H9 (cell line): ENCODE results near the gene ARID1B. TPM values are rescaled to one million over a fixed set of nuclear protein-coding genes. Genes with fewer than 3 reads are reported as not detected.

Experiments
- DNase-seq: peaks from one replicate; pipeline ENCODE4 v3.0.0-alpha.2; 2017
- H2AFZ ChIP-seq: one replicate; pipeline ENCODE4 v1.6.1; 2013; ENCODE audit warnings: mild to moderate bottlenecking, low read length, control low read depth, moderate library complexity
- H2AK5ac ChIP-seq: 2 replicates; pipeline ENCODE4 v1.6.1; 2013; ENCODE audit warnings: low read length, control low read depth, mixed read lengths; ENCODE audit not compliant: insufficient read length
- H2BK120ac ChIP-seq: one replicate; pipeline ENCODE4 v1.6.1; 2013; ENCODE audit warnings: low read depth, mild to moderate bottlenecking, low read length, control low read depth, inconsistent platforms; ENCODE audit not compliant: poor library complexity, severe bottlenecking
- H2BK12ac ChIP-seq: 2 replicates; pipeline ENCODE4 v1.6.1; 2013; ENCODE audit warnings: low read length, control low read depth, mixed read lengths, low read depth; ENCODE audit not compliant: insufficient read length
- H2BK15ac ChIP-seq: 2 replicates; pipeline ENCODE4 v1.6.1; 2013; ENCODE audit warnings: low read depth, low read length, control low read depth
- H2BK20ac ChIP-seq: one replicate; pipeline ENCODE4 v1.6.1; 2013; ENCODE audit warnings: low read depth, mild to moderate bottlenecking, low read length, control low read depth, inconsistent platforms; ENCODE audit not compliant: poor library complexity, severe bottlenecking
- H2BK5ac ChIP-seq: 2 replicates; pipeline ENCODE4 v1.6.1; 2013; ENCODE audit warnings: low read length, control low read depth, mixed read lengths; ENCODE audit not compliant: insufficient read length
- H3K14ac ChIP-seq: 2 replicates; pipeline ENCODE4 v1.6.1; 2013; ENCODE audit warnings: low read length, control low read depth; ENCODE audit not compliant: insufficient read depth
- H3K18ac ChIP-seq: 2 replicates; pipeline ENCODE4 v1.6.1; 2013; ENCODE audit warnings: low read depth, mild to moderate bottlenecking, mixed read lengths, low read length, control low read depth; ENCODE audit not compliant: insufficient read length
- H3K23ac ChIP-seq: 2 replicates; pipeline ENCODE4 v1.6.1; 2013; ENCODE audit warnings: low read length, control low read depth, mixed read lengths, low read depth; ENCODE audit not compliant: insufficient read length
- H3K23me2 ChIP-seq: 2 replicates; pipeline ENCODE4 v1.6.1; 2013; ENCODE audit warnings: low read depth, mild to moderate bottlenecking, mixed read lengths, low read length, control low read depth; ENCODE audit not compliant: insufficient read length, poor library complexity, severe bottlenecking
- H3K27ac ChIP-seq: 2 replicates; pipeline ENCODE4 v1.5.1; 2013; ENCODE audit warnings: low read length, control low read depth, mixed read lengths, low read depth; ENCODE audit not compliant: insufficient read length
- H3K27me3 ChIP-seq: 2 replicates; pipeline ENCODE4 v1.6.1; 2013; ENCODE audit warnings: low read length, control low read depth, inconsistent platforms; ENCODE audit not compliant: insufficient read depth
- H3K4ac ChIP-seq: 2 replicates; pipeline ENCODE4 v1.6.1; 2013; ENCODE audit warnings: low read depth, mild to moderate bottlenecking, control low read depth, inconsistent platforms, low read length, moderate library complexity
- H3K4me1 ChIP-seq: 2 replicates; pipeline ENCODE4 v1.6.1; 2013; ENCODE audit warnings: low read length, control low read depth, inconsistent platforms; ENCODE audit not compliant: insufficient read depth
- H3K4me2 ChIP-seq: 2 replicates; pipeline ENCODE4 v1.6.1; 2013; ENCODE audit warnings: low read length, control low read depth, mixed read lengths; ENCODE audit not compliant: insufficient read length, insufficient read depth
- H3K56ac ChIP-seq: 2 replicates; pipeline ENCODE4 v1.6.1; 2013; ENCODE audit warnings: low read depth, mild to moderate bottlenecking, mixed read lengths, low read length, control low read depth; ENCODE audit not compliant: insufficient read length
- H3K79me1 ChIP-seq: 2 replicates; pipeline ENCODE4 v1.6.1; 2013; ENCODE audit warnings: low read depth, mild to moderate bottlenecking, moderate library complexity, low read length, control low read depth, inconsistent platforms; ENCODE audit not compliant: insufficient read depth, poor library complexity, severe bottlenecking
- H3K79me2 ChIP-seq: 2 replicates; pipeline ENCODE4 v1.6.1; 2013; ENCODE audit warnings: low read length, control low read depth, inconsistent platforms; ENCODE audit not compliant: insufficient read depth
- H3K9ac ChIP-seq: 2 replicates; pipeline ENCODE4 v1.6.1; 2013; ENCODE audit warnings: low read length, control low read depth, mixed read lengths; ENCODE audit not compliant: insufficient read length; ENCODE audit errors: extremely low read depth
- H3K9me3 ChIP-seq: one replicate; pipeline ENCODE4 v1.6.1; 2013; ENCODE audit warnings: low read depth, low read length, inconsistent platforms; ENCODE audit not compliant: control insufficient read depth
- H3T11ph ChIP-seq: one replicate; pipeline ENCODE4 v1.6.1; 2013; ENCODE audit warnings: mild to moderate bottlenecking, low read length, control low read depth, inconsistent platforms
- H4K20me1 ChIP-seq: one replicate; pipeline ENCODE4 v1.6.1; 2013; ENCODE audit not compliant: control insufficient read depth, insufficient read length, insufficient read depth
- H4K5ac ChIP-seq: 2 replicates; pipeline ENCODE4 v1.6.1; 2013; ENCODE audit warnings: low read depth, mild to moderate bottlenecking, mixed read lengths, low read length, control low read depth; ENCODE audit not compliant: insufficient read length
- H4K8ac ChIP-seq: replicated peaks from 2 replicates; pipeline ENCODE4 v1.6.1; 2013; ENCODE audit warnings: low read length, control low read depth, mixed read lengths, low read depth; ENCODE audit not compliant: insufficient read length
- H4K91ac ChIP-seq: 2 replicates; pipeline ENCODE4 v1.6.1; 2013; ENCODE audit warnings: low read depth, mild to moderate bottlenecking, moderate library complexity, mixed read lengths, low read length, control low read depth; ENCODE audit not compliant: insufficient read length
- H3K27ac Mint-ChIP-seq, 3 experiments: 2 replicates in 2 of 3; 3 replicates in 1 of 3; pipeline ENCODE4 v1.8.0; 2020 to 2021; ENCODE audit warnings: mixed read lengths in 3 of 3, mild to moderate bottlenecking in 1 of 3, moderate library complexity in 1 of 3
- H3K27me3 Mint-ChIP-seq: 2 replicates; pipeline ENCODE4 v1.8.0; 2021; ENCODE audit warnings: low read depth, mild to moderate bottlenecking, moderate library complexity, mixed read lengths
- H3K36me3 Mint-ChIP-seq, 3 experiments: 2 replicates in 2 of 3; 3 replicates in 1 of 3; pipeline ENCODE4 v1.8.0; 2020 to 2021; ENCODE audit warnings: low read depth in 3 of 3, mixed read lengths in 3 of 3; ENCODE audit not compliant: insufficient read depth in 1 of 3
- H3K4me1 Mint-ChIP-seq, 2 experiments: 2 replicates each; pipeline ENCODE4 v1.8.0; 2020; ENCODE audit warnings: mixed read lengths in 2 of 2
- H3K4me3 Mint-ChIP-seq, 2 experiments: 2 replicates in 1 of 2; 3 replicates in 1 of 2; pipeline ENCODE4 v1.8.0; 2020 to 2021; ENCODE audit warnings: mild to moderate bottlenecking in 2 of 2, mixed read lengths in 2 of 2, moderate library complexity in 1 of 2
- H3K9me3 Mint-ChIP-seq, 2 experiments: 2 replicates in 1 of 2; 3 replicates in 1 of 2; pipeline ENCODE4 v1.8.0; 2020; ENCODE audit warnings: mild to moderate bottlenecking in 2 of 2, mixed read lengths in 2 of 2, moderate library complexity in 1 of 2
- WGBS: extraction: QIAGEN DNeasy Blood & Tissue Kit; methylation state at CpG from one replicate; pipeline ENCODE4 v1.1.7; 2013; ENCODE audit warnings: missing lambda C conversion rate, low lambda C conversion rate, mixed read lengths; ENCODE audit not compliant: insufficient read length; ENCODE audit errors: extremely low coverage; 5-methylcytosine and 5-hydroxymethylcytosine counted together
- total RNA-seq: library from RNA; stranded (reverse); gene quantifications from 2 replicates; pipeline ENCODE4 v1.2.1, GENCODE V29; 2021
- TF ChIP-seq, protein P1 (sequence below): fragments of 200-600 bp; sonication (generic); conservative IDR thresholded peaks from 3 replicates; pipeline ENCODE4 v1.8.0; 2021; ENCODE audit warnings: antibody characterized with exemption, mild to moderate bottlenecking

The ARID1B gene
- total RNA-seq, 1 experiment from 2014 or later = 88.2 TPM

GRCh38 chr6:157205473-157206358 is 428.5 kb downstream of the ARID1B start:
- H3K36me3 Mint-ChIP-seq = peaks cover 26 to 48% (median 44%) of the 10 kb centered on the region in 3 experiments; a peak in 6 of 7 replicates
- no peaks in the 10 kb centered on the region for H3K23me2 ChIP-seq
- H3K18ac ChIP-seq = no peak overlapping the region
- no peak overlapping the region for H4K5ac ChIP-seq
- no peaks in the 10 kb centered on the region for H4K20me1 ChIP-seq
- no peaks in the 10 kb centered on the region for H3K27me3 Mint-ChIP-seq
- DNase-seq = no peak
- H3K4me3 Mint-ChIP-seq = no peak overlapping the region
- H3K4me1 ChIP-seq = no peaks in the 10 kb centered on the region
- H4K91ac ChIP-seq = no peak overlapping the region
- no peak overlapping the region for H2BK12ac ChIP-seq
- no peak overlapping the region for H2AFZ ChIP-seq
- no peak overlapping the region for H2BK120ac ChIP-seq
- H4K8ac ChIP-seq = no peak overlapping the region
- TF ChIP-seq, protein P1, sequence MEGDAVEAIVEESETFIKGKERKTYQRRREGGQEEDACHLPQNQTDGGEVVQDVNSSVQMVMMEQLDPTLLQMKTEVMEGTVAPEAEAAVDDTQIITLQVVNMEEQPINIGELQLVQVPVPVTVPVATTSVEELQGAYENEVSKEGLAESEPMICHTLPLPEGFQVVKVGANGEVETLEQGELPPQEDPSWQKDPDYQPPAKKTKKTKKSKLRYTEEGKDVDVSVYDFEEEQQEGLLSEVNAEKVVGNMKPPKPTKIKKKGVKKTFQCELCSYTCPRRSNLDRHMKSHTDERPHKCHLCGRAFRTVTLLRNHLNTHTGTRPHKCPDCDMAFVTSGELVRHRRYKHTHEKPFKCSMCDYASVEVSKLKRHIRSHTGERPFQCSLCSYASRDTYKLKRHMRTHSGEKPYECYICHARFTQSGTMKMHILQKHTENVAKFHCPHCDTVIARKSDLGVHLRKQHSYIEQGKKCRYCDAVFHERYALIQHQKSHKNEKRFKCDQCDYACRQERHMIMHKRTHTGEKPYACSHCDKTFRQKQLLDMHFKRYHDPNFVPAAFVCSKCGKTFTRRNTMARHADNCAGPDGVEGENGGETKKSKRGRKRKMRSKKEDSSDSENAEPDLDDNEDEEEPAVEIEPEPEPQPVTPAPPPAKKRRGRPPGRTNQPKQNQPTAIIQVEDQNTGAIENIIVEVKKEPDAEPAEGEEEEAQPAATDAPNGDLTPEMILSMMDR = no peak
- no peaks in the 10 kb centered on the region for H3K79me1 ChIP-seq
- H3K27me3 ChIP-seq = no peaks in the 10 kb centered on the region
- WGBS = no CpG with 5 or more reads among the region's 11 CpGs
- H2BK15ac ChIP-seq = no peak overlapping the region
- H3K9ac ChIP-seq = no peak overlapping the region
- no peak overlapping the region for H3T11ph ChIP-seq
- H3K27ac ChIP-seq = no peak overlapping the region
- H3K23ac ChIP-seq = no peak overlapping the region
- H3K56ac ChIP-seq = no peak overlapping the region
- H3K4me1 Mint-ChIP-seq = no peaks in the 10 kb centered on the region
- H2BK5ac ChIP-seq = no peak overlapping the region
- no peak overlapping the region for H3K4me2 ChIP-seq
- H3K14ac ChIP-seq = no peak overlapping the region
- H3K79me2 ChIP-seq = no peaks in the 10 kb centered on the region
- no peak overlapping the region for H2BK20ac ChIP-seq
- H3K9me3 ChIP-seq = no peaks in the 10 kb centered on the region
- H3K27ac Mint-ChIP-seq = peak overlapping the region in 1 of 3 experiments; percentile 15; a peak in 2 of 7 replicates
- H3K4ac ChIP-seq = no peak overlapping the region
- no peak overlapping the region for H2AK5ac ChIP-seq
- no peaks in the 10 kb centered on the region for H3K9me3 Mint-ChIP-seq
